GM20000 (cell line): ENCODE data around the gene CFAP97D1.

Source experiments
- DNase-seq: peaks from one replicate; pipeline ENCODE4 v3.0.0; 2012; ENCODE audit warnings: low spot score
- CTCF ChIP-seq: IDR thresholded peaks from 2 replicates; pipeline ENCODE4 v1.5.1; 2012; ENCODE audit warnings: mild to moderate bottlenecking, control low read depth; ENCODE audit errors: extremely low read depth, missing control alignments

The CFAP97D1 gene

GRCh38 chr17:43829738-43830137 is 49.5 kb downstream of the CFAP97D1 start:
- DNase-seq, result no peak

GRCh38 chr17:43830510-43831140 is 50.4 kb downstream of the CFAP97D1 start:
- no peak for TF ChIP-seq CTCF
- no peak for DNase-seq

More at GRCh38 chr17:43829738-43830137, 49.5 kb downstream of the CFAP97D1 start:
- no peak for TF ChIP-seq CTCF

GRCh38 chr17:43831633-43832032 is 51.4 kb downstream of the CFAP97D1 start:
- DNase-seq, result no peak
- TF ChIP-seq CTCF, result no peak

- DNase-seq, result no peak
- no peak for TF ChIP-seq CTCF
These were observed 52.1 kb downstream of the CFAP97D1 start for GRCh38 chr17:43832168-43832975.

- no peak for TF ChIP-seq CTCF
- DNase-seq, result peak; percentile 63
These were observed 53.0 kb downstream of the CFAP97D1 start, which contains the start of gene MPP3 for GRCh38 chr17:43832976-43833829. TSS of gene MPP3 (minus strand) at chr17:43833146. CDS start at chr17:43831906, 1,240 bp downstream.

GRCh38 chr17:43834106-43834505 is 53.9 kb downstream of the CFAP97D1 start:
- TF ChIP-seq CTCF, result no peak
- no peak for DNase-seq
